Mesothelial cell of epicardium (in vitro differentiated cells): ENCODE data around the gene DNAJC30. TPM values are rescaled to one million over a fixed set of nuclear protein-coding genes. Genes with fewer than 3 reads are reported as not detected.

ENCODE experiments used
- DNase-seq, 2 experiments: peaks; one replicate each; pipeline ENCODE4 v3.0.0; 2021; ENCODE audit warnings: low spot score in 2 of 2; ENCODE audit not compliant: unreplicated experiment in 2 of 2
- H3K27ac Mint-ChIP-seq: 2 replicates; pipeline ENCODE4 v1.8.0; 2021; ENCODE audit warnings: mixed read lengths
- H3K27me3 Mint-ChIP-seq: 2 replicates; pipeline ENCODE4 v1.8.0; 2021; ENCODE audit warnings: low read depth, mixed read lengths
- H3K36me3 Mint-ChIP-seq: 2 replicates; pipeline ENCODE4 v1.8.0; 2021; ENCODE audit warnings: mixed read lengths
- H3K4me1 Mint-ChIP-seq: 2 replicates; pipeline ENCODE4 v1.8.0; 2021; ENCODE audit warnings: mixed read lengths
- H3K4me3 Mint-ChIP-seq: 2 replicates; pipeline ENCODE4 v1.8.0; 2021; ENCODE audit warnings: mild to moderate bottlenecking, moderate library complexity, mixed read lengths
- H3K9me3 Mint-ChIP-seq: 2 replicates; pipeline ENCODE4 v1.8.0; 2021; ENCODE audit warnings: mixed read lengths
- CTCF ChIP-seq: fragments of 200-600 bp; sonication (generic); IDR thresholded peaks from one replicate; pipeline ENCODE4 v1.5.0; 2021; ENCODE audit warnings: antibody characterized with exemption; ENCODE audit not compliant: unreplicated experiment
- microRNA-seq: library from miRNA; unstranded; fragments of <30 nt; microRNA quantifications from one replicate; pipeline ENCODE4 v1.2.0, GENCODE V29; 2021; ENCODE audit warnings: inconsistent platforms, mixed read lengths
- total RNA-seq: library from RNA; stranded (reverse); gene quantifications from 3 replicates; pipeline ENCODE4 v1.2.1, GENCODE V29; 2021

The DNAJC30 gene
- total RNA-seq, 1 donor from 2014 or later = 13.1 TPM

GRCh38 chr7:73631558-73631957 lies 51.7 kb downstream of the DNAJC30 start:
- no peak overlapping the region for H3K27ac Mint-ChIP-seq
- no peaks in the 10 kb centered on the region for H3K9me3 Mint-ChIP-seq
- H3K4me1 Mint-ChIP-seq = no peaks in the 10 kb centered on the region
- no peaks in the 10 kb centered on the region for H3K36me3 Mint-ChIP-seq
- no peak overlapping the region for H3K4me3 Mint-ChIP-seq
- DNase-seq = no peak
- H3K27me3 Mint-ChIP-seq = peaks cover 64% of the 10 kb centered on the region
- no peak for TF ChIP-seq CTCF

Small RNA genes within 50 kb of the gene (microRNA-seq; reads per million reads assigned to microRNA genes)
- gene MIR4284 = not detected

Other genes with a start within 250 kb of the DNAJC30 start
- gene FZD9, start 249.7 kb downstream of the DNAJC30 start, total RNA-seq = 0.66 to 1.1 TPM (median 1.0 TPM) in 3 replicates
- gene BAZ1B, start 161.2 kb downstream of the DNAJC30 start, total RNA-seq = 74.8 to 77.8 TPM (median 76.9 TPM) in 3 replicates
- 38.2 to 42.5 TPM (median 40.4 TPM) in 3 replicates for gene BCL7B, start 125.8 kb downstream of the DNAJC30 start, total RNA-seq
- 51.5 to 52.2 TPM (median 51.6 TPM) in 3 replicates for gene TBL2, start 104.9 kb downstream of the DNAJC30 start, total RNA-seq
- gene MLXIPL, start 58.9 kb downstream of the DNAJC30 start, total RNA-seq = 1.5 to 2.6 TPM (median 2.0 TPM) in 3 replicates
- gene VPS37D, start 15.6 kb downstream of the DNAJC30 start, total RNA-seq = 15.4 to 16.7 TPM (median 16.1 TPM) in 3 replicates
- 64.2 to 70.2 TPM (median 69.1 TPM) in 3 replicates for gene BUD23, start 144 bp upstream of the DNAJC30 start, total RNA-seq
- gene STX1A, start 36.2 kb upstream of the DNAJC30 start, total RNA-seq = 12.5 to 15.5 TPM (median 13.2 TPM) in 3 replicates
- gene ABHD11, start 55.3 kb upstream of the DNAJC30 start, total RNA-seq = 33.9 to 40.7 TPM (median 35.2 TPM) in 3 replicates
- 10.5 to 11.0 TPM (median 10.6 TPM) in 3 replicates for gene CLDN3, start 86.8 kb upstream of the DNAJC30 start, total RNA-seq
- gene CLDN4, start 147.5 kb upstream of the DNAJC30 start, total RNA-seq = 158 to 175 TPM (median 165 TPM) in 3 replicates
- gene METTL27, start 159.1 kb upstream of the DNAJC30 start, total RNA-seq = 7.9 to 11.4 TPM (median 8.7 TPM) in 3 replicates
- not detected in 3 replicates for gene TMEM270, start 177.7 kb upstream of the DNAJC30 start, total RNA-seq